IMR-90 (cell line): ENCODE data around the gene MAP1LC3B2.

ENCODE experiments used
- CEBPB ChIP-seq: IDR thresholded peaks from 2 replicates; pipeline ENCODE4 v1.6.1; 2012; ENCODE audit warnings: low read depth, low read length, improper control_type of control experiment
- CHD1 ChIP-seq: IDR thresholded peaks from 2 replicates; pipeline ENCODE4 v1.6.1; 2012; ENCODE audit warnings: low read depth, low read length, improper control_type of control experiment
- FOS ChIP-seq: fragments of 150-350 bp; IDR thresholded peaks from 2 replicates; pipeline ENCODE4 v1.6.1; 2016; ENCODE audit warnings: low read depth, low read length
- MAFK ChIP-seq: IDR thresholded peaks from 2 replicates; pipeline ENCODE4 v1.6.1; 2012; ENCODE audit warnings: low read depth, low read length, improper control_type of control experiment
- MXI1 ChIP-seq: IDR thresholded peaks from 2 replicates; pipeline ENCODE4 v1.6.1; 2012; ENCODE audit warnings: low read depth, mild to moderate bottlenecking, low read length, moderate library complexity, borderline replicate concordance
- NFE2L2 ChIP-seq: fragments of 150-350 bp; IDR thresholded peaks from 2 replicates; pipeline ENCODE4 v1.6.1; 2016; ENCODE audit warnings: low read depth, mild to moderate bottlenecking, low read length
- POLR2A ChIP-seq: IDR thresholded peaks from 2 replicates; pipeline ENCODE4 v1.6.1; 2012; ENCODE audit warnings: mild to moderate bottlenecking, low read depth, low read length
- RAD21 ChIP-seq: IDR thresholded peaks from 2 replicates; pipeline ENCODE4 v1.6.1; 2012; ENCODE audit warnings: low read length, improper control_type of control experiment
- RCOR1 ChIP-seq: IDR thresholded peaks from 2 replicates; pipeline ENCODE4 v1.6.1; 2012; ENCODE audit warnings: mild to moderate bottlenecking, low read length, improper control_type of control experiment; ENCODE audit not compliant: insufficient replicate concordance
- RFX5 ChIP-seq: IDR thresholded peaks from 2 replicates; pipeline ENCODE4 v1.8.0; 2012; ENCODE audit warnings: low read depth, mild to moderate bottlenecking, low read length, moderate library complexity
- TF ChIP-seq, protein P1 (sequence below): conservative IDR thresholded peaks from 2 replicates; pipeline ENCODE4 v1.5.1; 2012; ENCODE audit warnings: mild to moderate bottlenecking, low read depth, low read length, improper control_type of control experiment
- TF ChIP-seq, protein P2 (sequence below): fragments of 150-350 bp; IDR thresholded peaks from 2 replicates; pipeline ENCODE4 v1.6.1; 2017; ENCODE audit warnings: mild to moderate bottlenecking, antibody characterized with exemption, low read length, low read depth

DNA sequence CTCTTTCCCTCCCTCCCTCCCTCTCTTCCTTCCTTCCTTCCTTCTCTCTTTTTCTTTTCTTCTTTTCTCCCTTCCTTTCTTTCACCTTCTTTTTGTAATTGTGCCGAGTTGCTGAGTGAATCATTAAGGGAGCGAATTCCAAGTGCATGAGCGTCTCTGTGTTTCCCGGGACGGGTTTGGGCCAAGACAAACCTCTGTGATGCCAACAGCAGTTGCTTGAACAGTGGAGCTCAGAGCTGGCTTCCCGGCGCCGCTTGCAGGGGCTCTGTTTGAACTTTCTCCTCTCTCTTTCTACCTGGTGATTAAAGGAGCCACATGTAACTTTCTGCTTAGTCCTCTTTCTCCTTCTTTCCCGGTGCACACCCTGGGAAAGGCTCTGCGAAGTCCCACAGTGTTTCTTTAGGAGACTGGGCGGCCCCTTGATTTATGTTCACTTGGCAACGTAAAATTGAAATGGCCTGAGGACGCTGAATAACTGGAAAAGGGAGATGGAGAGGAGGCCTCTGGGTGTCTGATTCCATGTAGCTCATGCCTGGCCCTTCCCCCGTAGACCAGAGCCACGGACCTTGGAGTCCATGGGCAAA, 33.7 kb upstream of the MAP1LC3B2 start:
- peak; percentile 46; the same call in 1 of the 2 replicates for TF ChIP-seq POLR2A
- no peak for TF ChIP-seq MXI1
- TF ChIP-seq, protein P1, sequence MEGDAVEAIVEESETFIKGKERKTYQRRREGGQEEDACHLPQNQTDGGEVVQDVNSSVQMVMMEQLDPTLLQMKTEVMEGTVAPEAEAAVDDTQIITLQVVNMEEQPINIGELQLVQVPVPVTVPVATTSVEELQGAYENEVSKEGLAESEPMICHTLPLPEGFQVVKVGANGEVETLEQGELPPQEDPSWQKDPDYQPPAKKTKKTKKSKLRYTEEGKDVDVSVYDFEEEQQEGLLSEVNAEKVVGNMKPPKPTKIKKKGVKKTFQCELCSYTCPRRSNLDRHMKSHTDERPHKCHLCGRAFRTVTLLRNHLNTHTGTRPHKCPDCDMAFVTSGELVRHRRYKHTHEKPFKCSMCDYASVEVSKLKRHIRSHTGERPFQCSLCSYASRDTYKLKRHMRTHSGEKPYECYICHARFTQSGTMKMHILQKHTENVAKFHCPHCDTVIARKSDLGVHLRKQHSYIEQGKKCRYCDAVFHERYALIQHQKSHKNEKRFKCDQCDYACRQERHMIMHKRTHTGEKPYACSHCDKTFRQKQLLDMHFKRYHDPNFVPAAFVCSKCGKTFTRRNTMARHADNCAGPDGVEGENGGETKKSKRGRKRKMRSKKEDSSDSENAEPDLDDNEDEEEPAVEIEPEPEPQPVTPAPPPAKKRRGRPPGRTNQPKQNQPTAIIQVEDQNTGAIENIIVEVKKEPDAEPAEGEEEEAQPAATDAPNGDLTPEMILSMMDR, result no peak
- TF ChIP-seq CEBPB, result no peak
- no peak for TF ChIP-seq RCOR1
- peak; percentile 26; the same call in 1 of the 2 replicates for TF ChIP-seq RAD21
- TF ChIP-seq, protein P2, sequence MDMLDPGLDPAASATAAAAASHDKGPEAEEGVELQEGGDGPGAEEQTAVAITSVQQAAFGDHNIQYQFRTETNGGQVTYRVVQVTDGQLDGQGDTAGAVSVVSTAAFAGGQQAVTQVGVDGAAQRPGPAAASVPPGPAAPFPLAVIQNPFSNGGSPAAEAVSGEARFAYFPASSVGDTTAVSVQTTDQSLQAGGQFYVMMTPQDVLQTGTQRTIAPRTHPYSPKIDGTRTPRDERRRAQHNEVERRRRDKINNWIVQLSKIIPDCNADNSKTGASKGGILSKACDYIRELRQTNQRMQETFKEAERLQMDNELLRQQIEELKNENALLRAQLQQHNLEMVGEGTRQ, result no peak
- no peak for TF ChIP-seq MAFK
- no peak for TF ChIP-seq RFX5
- no peak for TF ChIP-seq CHD1
- TF ChIP-seq NFE2L2, result no peak
- peak; percentile 71 for TF ChIP-seq FOS
